Activated CD8-positive, alpha-beta memory T cell treated with anti-CD3 and anti-CD28 coated beads, Interleukin-2, amount 10 ng/mL, durations not matched to agents 7 days and 5 days (primary cell): ENCODE results near the gene TSR3. TPM values are rescaled to one million over a fixed set of nuclear protein-coding genes. Genes with fewer than 3 reads are reported as not detected.
"Not testable (repeated sequence)": the region's sequence is repeated elsewhere in the genome, so short reads cannot be mapped to it uniquely, and the experiment has no call there.

Source experiments
- ATAC-seq: fragments of 150-1000 bp; cut with Tn5 transposase; one replicate; pipeline ENCODE4 v1.10.0; 2021; ENCODE audit warnings: moderate library complexity
- CTCF ChIA-PET: fragments of 350-600 bp; sonication (Branson Sonifier 250); formaldehyde crosslinking; loops from one replicate; lab custom pipeline; 2021; ENCODE audit warnings: antibody characterized with exemption; lab: Charles Lee
- DNase-seq: peaks from one replicate; pipeline ENCODE4 v3.0.0-alpha.2; 2020
- H3K27ac Mint-ChIP-seq: one replicate; pipeline ENCODE4 v1.8.0; 2021; ENCODE audit warnings: mild to moderate bottlenecking, mixed read lengths
- H3K27me3 Mint-ChIP-seq: one replicate; pipeline ENCODE4 v1.8.0; 2021; ENCODE audit warnings: mixed read lengths
- H3K36me3 Mint-ChIP-seq: one replicate; pipeline ENCODE4 v1.8.0; 2021; ENCODE audit warnings: mild to moderate bottlenecking, mixed read lengths
- H3K4me1 Mint-ChIP-seq: one replicate; pipeline ENCODE4 v1.8.0; 2021; ENCODE audit warnings: mixed read lengths
- H3K4me3 Mint-ChIP-seq: one replicate; pipeline ENCODE4 v1.8.0; 2021; ENCODE audit warnings: mild to moderate bottlenecking, moderate library complexity, mixed read lengths
- H3K9me3 Mint-ChIP-seq: one replicate; pipeline ENCODE4 v1.8.0; 2022; ENCODE audit warnings: low read depth, mixed read lengths
- total RNA-seq, 2 experiments: library from RNA; stranded (reverse); gene quantifications; one replicate each; pipeline ENCODE4 v1.2.3, GENCODE V29; 2021

The TSR3 gene
- total RNA-seq, 2 experiments from 2014 or later = 52.9 to 57.8 TPM

GRCh38 chr16:1335211-1335971 is 16.3 kb downstream of the TSR3 start:
- Mint-ChIP-seq H3K27me3 (peaks cover 35% of the 10 kb centered on the region), H3K36me3 (no peaks in the 10 kb centered on the region), H3K27ac (no peak overlapping the region), H3K9me3 (no peaks in the 10 kb centered on the region), H3K4me3 (no peak overlapping the region), H3K4me1 (peaks cover 14% of the 10 kb centered on the region)
- CTCF ChIA-PET = interaction anchor here (1.2 kb wide), 1 partner anchor 28 kb away, joined by 3 read pairs; no protein-coding TSS in a partner anchor
- DNase-seq = no peak
- no peak for ATAC-seq

GRCh38 chr16:1334739-1335138 is 16.9 kb downstream of the TSR3 start:
- Mint-ChIP-seq H3K9me3 (no peaks in the 10 kb centered on the region), H3K27me3 (peaks cover 35% of the 10 kb centered on the region), H3K4me3 (no peak overlapping the region), H3K27ac (no peak overlapping the region), H3K4me1 (peaks cover 14% of the 10 kb centered on the region), H3K36me3 (no peaks in the 10 kb centered on the region)
- ATAC-seq (no peak), DNase-seq (no peak)
- CTCF ChIA-PET = interaction anchor here (1.2 kb wide), 1 partner anchor 29 kb away, joined by 3 read pairs; no protein-coding TSS in a partner anchor

GRCh38 chr16:1333854-1334700 is 17.6 kb downstream of the TSR3 start:
- ATAC-seq = no peak
- no peaks in the 10 kb centered on the region for H3K36me3 Mint-ChIP-seq
- no peaks in the 10 kb centered on the region for H3K9me3 Mint-ChIP-seq
- H3K4me3 Mint-ChIP-seq = no peak overlapping the region
- DNase-seq = no peak
- CTCF ChIA-PET = interaction anchor here (1.2 kb wide), 1 partner anchor 30 kb away, joined by 3 read pairs; no protein-coding TSS in a partner anchor
- H3K27ac Mint-ChIP-seq = no peak overlapping the region
- peaks cover 14% of the 10 kb centered on the region for H3K4me1 Mint-ChIP-seq
- H3K27me3 Mint-ChIP-seq = peaks cover 35% of the 10 kb centered on the region

GRCh38 chr16:1333149-1333812 is 18.4 kb downstream of the TSR3 start, which contains the start of gene BAIAP3:
Gene BAIAP3, plus strand, starts transcription at chr16:1333645. Its CDS starts 4,905 bp downstream, at chr16:1338550.
- H3K27ac Mint-ChIP-seq = no peak within 1 kb of the TSS

GRCh38 chr16:1332618-1333148 is 19.0 kb downstream of the TSR3 start:
- ATAC-seq (no peak), DNase-seq (no peak)
- CTCF ChIA-PET = interaction anchor here (1.0 to 1.9 kb wide), 5 partner anchors 9 to 32 kb away, joined by 3 to 5 read pairs (median 3); partner anchors contain the start of gene UBE2I
- Mint-ChIP-seq H3K36me3 (no peaks in the 10 kb centered on the region), H3K4me1 (peaks cover 14% of the 10 kb centered on the region), H3K27ac (no peak overlapping the region), H3K27me3 (peaks cover 35% of the 10 kb centered on the region), H3K4me3 (no peak overlapping the region), H3K9me3 (no peaks in the 10 kb centered on the region)

More at GRCh38 chr16:1333149-1333812, 18.4 kb downstream of the TSR3 start, which contains the start of gene BAIAP3:
- Mint-ChIP-seq H3K4me3 (no peak within 1 kb of the TSS), H3K9me3 (no peaks in the 10 kb centered on the region), H3K36me3 (no peaks in the 10 kb centered on the region), H3K4me1 (peaks cover 14% of the 10 kb centered on the region), H3K27me3 (peaks cover 35% of the 10 kb centered on the region)
- peak; percentile 65 for DNase-seq
- CTCF ChIA-PET = interaction anchor here (1.0 to 1.9 kb wide), 4 partner anchors 8 to 32 kb away, joined by 3 to 5 read pairs (median 4); partner anchors contain the start of gene UBE2I
- peak; percentile 79 for ATAC-seq

DNA sequence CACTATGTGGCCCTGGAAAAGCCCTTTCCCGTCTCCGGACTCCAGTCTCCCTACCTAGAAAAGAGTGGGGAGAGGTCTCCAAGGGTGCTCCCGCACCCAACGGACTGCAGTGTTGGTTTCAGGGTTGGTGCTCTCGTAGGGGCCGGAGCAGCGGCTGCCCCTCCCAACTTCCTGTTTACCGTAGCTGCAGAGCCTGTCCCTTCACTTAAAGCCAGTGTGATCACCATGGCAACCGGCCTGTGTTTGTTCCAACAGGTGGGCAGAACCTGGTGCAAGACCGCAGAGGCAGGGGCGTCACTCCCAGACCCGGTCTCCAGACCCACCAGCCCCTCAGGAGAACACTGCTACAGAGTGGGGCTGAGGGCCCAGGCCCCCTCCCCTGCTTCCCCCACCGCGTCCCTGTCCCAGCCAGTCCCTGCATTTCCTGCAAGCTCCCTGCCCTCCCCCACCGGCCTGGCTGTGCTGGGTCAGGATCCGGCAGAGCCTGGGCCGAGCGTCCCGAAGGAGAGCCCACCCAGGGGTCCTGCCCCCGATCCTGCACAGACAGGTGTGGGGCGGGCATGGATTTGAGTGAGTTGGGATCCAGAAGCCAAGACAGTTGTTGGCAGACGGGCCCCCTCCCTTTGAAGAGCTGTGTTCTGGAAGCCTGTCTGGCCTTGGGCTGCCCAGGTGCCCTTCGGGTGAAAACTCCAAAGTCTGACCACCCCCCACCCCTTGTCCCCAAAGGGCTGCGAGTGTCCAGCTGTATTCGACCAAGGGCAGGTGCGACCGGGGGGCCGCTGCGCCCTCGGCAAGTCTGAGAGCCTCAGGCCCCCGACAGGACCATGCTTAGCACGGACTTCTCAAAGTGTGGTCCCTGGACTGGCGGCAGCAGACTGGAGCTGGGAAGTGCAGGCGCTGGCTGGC is 19.7 kb downstream of the TSR3 start:
- H3K4me3 Mint-ChIP-seq = no peak overlapping the region
- H3K4me1 Mint-ChIP-seq = peaks cover 14% of the 10 kb centered on the region
- no peaks in the 10 kb centered on the region for H3K36me3 Mint-ChIP-seq
- DNase-seq (peak; percentile 79), ATAC-seq (peak; percentile 56)
- no peaks in the 10 kb centered on the region for H3K9me3 Mint-ChIP-seq
- peaks cover 35% of the 10 kb centered on the region for H3K27me3 Mint-ChIP-seq
- CTCF ChIA-PET = interaction anchor here (1.0 to 1.9 kb wide), 5 partner anchors 10 to 31 kb away, joined by 3 to 5 read pairs (median 3); partner anchors contain the start of gene UBE2I
- H3K27ac Mint-ChIP-seq = no peak overlapping the region

DNA sequence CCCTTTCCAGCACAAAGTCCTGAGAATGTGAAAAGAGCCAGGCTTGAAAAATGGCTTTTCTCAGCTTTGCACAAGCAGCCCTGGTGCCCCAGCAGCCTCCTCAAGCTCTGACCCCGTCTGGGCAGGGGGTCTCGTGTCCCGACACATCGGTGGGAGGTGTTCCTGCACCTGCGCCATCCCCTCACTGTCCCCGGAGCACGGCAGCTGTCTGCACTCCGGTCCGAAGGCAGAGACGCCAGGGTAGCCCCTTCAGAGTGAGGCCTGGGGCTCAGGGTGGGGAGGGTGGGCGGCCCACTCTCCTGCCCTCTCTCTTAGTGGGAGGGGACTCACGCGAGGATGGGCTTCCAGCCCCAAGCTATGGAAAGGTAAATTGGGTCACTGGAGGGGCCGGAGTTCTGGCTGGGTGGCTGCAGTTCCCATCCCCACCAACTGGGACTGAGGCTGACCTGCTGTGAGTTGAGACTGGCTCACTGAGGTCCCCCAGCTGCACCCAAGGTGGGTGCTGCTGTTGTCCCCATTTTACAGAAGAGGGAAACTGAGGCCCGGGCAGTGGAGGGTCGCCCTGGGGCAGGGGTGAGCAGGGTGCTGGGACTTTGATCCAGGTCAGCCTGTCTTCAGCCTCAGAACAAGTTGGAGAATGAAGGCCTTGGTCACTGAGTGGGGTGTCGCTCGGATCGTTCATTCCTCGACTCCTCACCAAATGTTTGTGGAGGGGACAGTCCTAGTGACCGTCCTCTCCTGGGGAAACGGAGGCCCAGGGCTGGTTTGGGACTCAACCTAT is 20.6 kb downstream of the TSR3 start:
- Mint-ChIP-seq H3K4me1 (peaks cover 14% of the 10 kb centered on the region), H3K4me3 (no peak overlapping the region), H3K27me3 (peaks cover 33% of the 10 kb centered on the region), H3K27ac (no peak overlapping the region), H3K36me3 (peaks cover 2% of the 10 kb centered on the region), H3K9me3 (no peaks in the 10 kb centered on the region)
- ATAC-seq = no peak
- no peak for DNase-seq
- CTCF ChIA-PET = interaction anchor here (0.6 to 1.9 kb wide), 2 partner anchors 22 to 40 kb away, joined by 3 to 5 read pairs; partner anchors contain the start of gene UBE2I

GRCh38 chr16:1330260-1330914 is 21.3 kb downstream of the TSR3 start:
- no peak for ATAC-seq
- H3K27ac Mint-ChIP-seq = no peak overlapping the region

GRCh38 chr16:1328961-1329360 is 22.7 kb downstream of the TSR3 start:
- not testable (repeated sequence) for H3K4me3 Mint-ChIP-seq, H3K9me3 Mint-ChIP-seq, DNase-seq, ATAC-seq, H3K27ac Mint-ChIP-seq, H3K36me3 Mint-ChIP-seq
- peaks cover 14% of the 10 kb centered on the region for H3K4me1 Mint-ChIP-seq
- peaks cover 16% of the 10 kb centered on the region for H3K27me3 Mint-ChIP-seq
- CTCF ChIA-PET = interaction anchor here (1.3 kb wide), 1 partner anchor 14 kb away, joined by 5 read pairs; no protein-coding TSS in a partner anchor

More at GRCh38 chr16:1330260-1330914, 21.3 kb downstream of the TSR3 start:
- peaks cover 27% of the 10 kb centered on the region for H3K27me3 Mint-ChIP-seq
- DNase-seq = no peak
- H3K4me1 Mint-ChIP-seq = peaks cover 14% of the 10 kb centered on the region
- peaks cover 2% of the 10 kb centered on the region for H3K36me3 Mint-ChIP-seq
- H3K4me3 Mint-ChIP-seq = no peak overlapping the region
- H3K9me3 Mint-ChIP-seq = no peaks in the 10 kb centered on the region
- CTCF ChIA-PET = interaction anchor here (0.6 kb wide), 2 partner anchors 40 to 1763 kb away, joined by 3 read pairs; no protein-coding TSS in a partner anchor

DNA sequence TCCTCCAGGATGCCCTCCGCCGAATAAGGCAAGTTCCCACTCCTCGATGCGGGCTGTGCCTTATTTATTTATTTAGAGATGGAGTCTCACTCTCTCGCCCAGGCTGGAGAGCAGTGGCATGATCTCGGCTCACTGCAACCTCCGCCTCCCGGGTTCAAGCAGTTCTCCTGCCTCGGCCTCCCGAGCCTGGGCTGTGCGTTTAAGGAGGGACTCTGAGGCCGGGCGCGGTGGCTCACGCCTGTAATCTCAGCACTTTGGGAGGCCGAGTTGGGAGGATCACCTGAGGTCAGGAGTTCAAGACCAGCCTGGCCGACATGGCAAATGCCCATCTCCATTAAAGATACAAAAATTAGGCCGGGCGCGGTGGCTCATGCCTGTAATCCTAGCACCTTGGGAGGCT is 23.5 kb downstream of the TSR3 start:
- H3K27me3 Mint-ChIP-seq = peaks cover 16% of the 10 kb centered on the region
- ATAC-seq, H3K36me3 Mint-ChIP-seq, H3K4me3 Mint-ChIP-seq, DNase-seq, CTCF ChIA-PET, H3K9me3 Mint-ChIP-seq, H3K27ac Mint-ChIP-seq: not testable (repeated sequence)
- peaks cover 14% of the 10 kb centered on the region for H3K4me1 Mint-ChIP-seq

DNA sequence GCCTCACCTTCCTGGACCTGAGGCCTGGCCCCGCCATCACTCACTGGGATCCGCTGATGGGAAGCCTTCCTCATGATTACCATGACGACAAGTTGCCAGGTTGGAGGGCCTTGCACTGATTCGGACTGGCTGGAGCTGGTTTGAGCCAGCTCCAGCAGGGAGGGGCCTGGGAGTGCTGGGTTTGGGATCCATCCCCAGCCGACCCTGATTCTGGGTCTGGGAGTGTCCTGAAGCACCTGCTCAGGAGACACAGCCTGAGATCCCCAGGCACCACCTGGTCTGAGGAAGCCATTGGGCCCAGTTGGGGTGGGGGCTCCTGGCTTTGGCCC is 24.1 kb downstream of the TSR3 start:
- no peaks in the 10 kb centered on the region for H3K9me3 Mint-ChIP-seq
- no peak overlapping the region for H3K4me3 Mint-ChIP-seq
- H3K27me3 Mint-ChIP-seq = peaks cover 13% of the 10 kb centered on the region
- CTCF ChIA-PET = no interaction called here
- H3K4me1 Mint-ChIP-seq = peaks cover 12% of the 10 kb centered on the region
- peaks cover 9% of the 10 kb centered on the region for H3K36me3 Mint-ChIP-seq
- no peak for ATAC-seq
- DNase-seq = no peak
- no peak overlapping the region for H3K27ac Mint-ChIP-seq
